Karpas-422 (cell line): Measurements from ENCODE around the gene RPS6KA4. TPM values are rescaled to one million over a fixed set of nuclear protein-coding genes. Genes with fewer than 3 reads are reported as not detected.

Source experiments
- DNase-seq: peaks from one replicate; pipeline ENCODE4 v3.0.0-alpha.2; 2015
- H2AFZ ChIP-seq: fragments of 200-600 bp; sonication (generic); 2 replicates; pipeline ENCODE4 v1.6.1; 2014; ENCODE audit warnings: antibody characterized with exemption, low read length, mixed read lengths
- H3K27ac ChIP-seq: fragments of 200-600 bp; sonication (generic); 2 replicates; pipeline ENCODE4 v1.5.1; 2014; ENCODE audit warnings: mild to moderate bottlenecking, low read length, moderate library complexity
- H3K27me3 ChIP-seq: fragments of 200-600 bp; sonication (generic); 2 replicates; pipeline ENCODE4 v1.6.1; 2014; ENCODE audit warnings: low read length, mixed read lengths
- H3K36me3 ChIP-seq: fragments of 200-600 bp; sonication (generic); 2 replicates; pipeline ENCODE4 v1.6.1; 2014; ENCODE audit warnings: low read length, mixed read lengths; ENCODE audit not compliant: insufficient read depth
- H3K4me1 ChIP-seq: fragments of 200-600 bp; sonication (generic); 2 replicates; pipeline ENCODE4 v1.6.1; 2014; ENCODE audit warnings: mild to moderate bottlenecking, low read length, mixed read lengths
- H3K4me2 ChIP-seq: fragments of 200-600 bp; sonication (generic); 2 replicates; pipeline ENCODE4 v1.6.1; 2014; ENCODE audit warnings: low read length, low read depth, mild to moderate bottlenecking; ENCODE audit not compliant: poor library complexity, severe bottlenecking
- H3K4me3 ChIP-seq: fragments of 200-600 bp; sonication (generic); 2 replicates; pipeline ENCODE4 v1.5.1; 2014; ENCODE audit warnings: mild to moderate bottlenecking, antibody characterized with exemption, low read length, mixed read lengths
- H3K79me2 ChIP-seq: fragments of 200-600 bp; sonication (generic); 2 replicates; pipeline ENCODE4 v1.6.1; 2014; ENCODE audit warnings: mild to moderate bottlenecking, low read length, mixed read lengths
- H3K9ac ChIP-seq: fragments of 200-600 bp; sonication (generic); 2 replicates; pipeline ENCODE4 v1.6.0; 2014; ENCODE audit warnings: low read length
- H3K9me2 ChIP-seq: fragments of 200-600 bp; sonication (generic), shearing (Covaris generic); replicated peaks from 2 replicates; pipeline ENCODE4 v1.6.0; 2014; ENCODE audit warnings: mild to moderate bottlenecking, low read length, moderate library complexity; ENCODE audit not compliant: insufficient read depth
- H3K9me3 ChIP-seq: fragments of 300-700, 200-600 bp; sonication (generic); 2 replicates; pipeline ENCODE4 v1.6.1; 2014; ENCODE audit warnings: low read length, mixed read lengths
- H4K20me1 ChIP-seq: fragments of 200-600 bp; sonication (generic); 2 replicates; pipeline ENCODE4 v1.6.1; 2014; ENCODE audit warnings: mild to moderate bottlenecking, antibody characterized with exemption, low read length, low read depth; ENCODE audit not compliant: insufficient read depth
- total RNA-seq: library from RNA; depleted of rRNA; stranded (reverse); fragments of >200 nt; shearing (Covaris generic); gene quantifications from 2 replicates; pipeline ENCODE4 v1.2.3, GENCODE V29; 2014; ENCODE audit warnings: low replicate concordance

Gene RPS6KA4
- total RNA-seq, 1 experiment from 2014 or later = 17.1 TPM

- Histone ChIP-seq H3K27me3 (no peaks in the 10 kb centered on the region), H4K20me1 (0 out of 2 replicates have a peak, but pooled peaks cover 5% of the 10 kb centered on the region), H3K4me2 (peak overlapping the region; percentile 96), H3K4me1 (peaks cover 44% of the 10 kb centered on the region), H3K9me2 (no peaks in the 10 kb centered on the region), H3K4me3 (peak overlapping the region; percentile 93), H3K9ac (peak overlapping the region; percentile 94), H3K36me3 (peaks cover 11% of the 10 kb centered on the region; the same call in 1 of the 2 replicates), H3K27ac (peak overlapping the region; percentile 81), H3K79me2 (peaks cover 21% of the 10 kb centered on the region), H3K9me3 (no peaks in the 10 kb centered on the region), H2AFZ (no peak overlapping the region)
- peak; percentile 78 for DNase-seq
Measured at GRCh38 chr11:64316672-64317324, 42.2 kb upstream of the RPS6KA4 start.

GRCh38 chr11:64317325-64317960 is 41.5 kb upstream of the RPS6KA4 start, which contains the start of gene TRMT112:
TRMT112 (minus strand) TSS chr11:64317559; CDS start chr11:64317526, 33 bp downstream.
- peak within 1 kb of the TSS; percentile 96 for H3K4me2 ChIP-seq
- H3K27me3 ChIP-seq = no peaks in the 10 kb centered on the region
- H3K9me3 ChIP-seq = no peaks in the 10 kb centered on the region
- H2AFZ ChIP-seq = no peak within 1 kb of the TSS
- peaks cover 21% of the 10 kb centered on the region for H3K79me2 ChIP-seq
- 0 out of 2 replicates have a peak, but pooled peaks cover 5% of the 10 kb centered on the region for H4K20me1 ChIP-seq
- peak within 1 kb of the TSS; percentile 93 for H3K4me3 ChIP-seq
- DNase-seq = peak; percentile 99
- H3K4me1 ChIP-seq = peaks cover 44% of the 10 kb centered on the region
- peak within 1 kb of the TSS; percentile 99 for H3K9ac ChIP-seq
- no peaks in the 10 kb centered on the region for H3K9me2 ChIP-seq
- peak within 1 kb of the TSS; percentile 81 for H3K27ac ChIP-seq
- H3K36me3 ChIP-seq = peaks cover 11% of the 10 kb centered on the region; the same call in 1 of the 2 replicates

GRCh38 chr11:64317961-64318765 is 40.8 kb upstream of the RPS6KA4 start, which contains the start of gene PRDX5:
PRDX5 (plus strand) TSS chr11:64318121; CDS start chr11:64318216, 95 bp downstream.
- Histone ChIP-seq H3K79me2 (peaks cover 14% of the 10 kb centered on the region), H4K20me1 (0 out of 2 replicates have a peak, but pooled peaks cover 5% of the 10 kb centered on the region), H3K4me1 (peaks cover 38% of the 10 kb centered on the region), H3K9me3 (no peaks in the 10 kb centered on the region), H3K27ac (peak within 1 kb of the TSS; percentile 81), H3K4me2 (peak within 1 kb of the TSS; percentile 96), H3K4me3 (peak within 1 kb of the TSS; percentile 93), H3K27me3 (no peaks in the 10 kb centered on the region), H3K9ac (peak within 1 kb of the TSS; percentile 99), H2AFZ (no peak within 1 kb of the TSS), H3K36me3 (peaks cover 11% of the 10 kb centered on the region; the same call in 1 of the 2 replicates), H3K9me2 (no peaks in the 10 kb centered on the region)
- DNase-seq = peak; percentile 98

GRCh38 chr11:64318766-64319761 is 39.9 kb upstream of the RPS6KA4 start:
- peak overlapping the region; percentile 96 for H3K4me2 ChIP-seq
- no peaks in the 10 kb centered on the region for H3K27me3 ChIP-seq
- no peaks in the 10 kb centered on the region for H3K9me2 ChIP-seq
- peaks cover 14% of the 10 kb centered on the region for H3K79me2 ChIP-seq
- DNase-seq = no peak
- peaks cover 11% of the 10 kb centered on the region; the same call in 1 of the 2 replicates for H3K36me3 ChIP-seq
- peak overlapping the region; percentile 99 for H3K9ac ChIP-seq
- peaks cover 31% of the 10 kb centered on the region for H3K4me1 ChIP-seq
- 0 out of 2 replicates have a peak, but pooled peaks cover 5% of the 10 kb centered on the region for H4K20me1 ChIP-seq
- H2AFZ ChIP-seq = no peak overlapping the region
- peak overlapping the region; percentile 81 for H3K27ac ChIP-seq
- no peaks in the 10 kb centered on the region for H3K9me3 ChIP-seq
- peak overlapping the region; percentile 93 for H3K4me3 ChIP-seq

GRCh38 chr11:64320556-64320955 is 38.4 kb upstream of the RPS6KA4 start:
- H3K4me3 ChIP-seq = no peak overlapping the region
- DNase-seq = no peak
- H3K79me2 ChIP-seq = peaks cover 14% of the 10 kb centered on the region
- no peaks in the 10 kb centered on the region for H3K27me3 ChIP-seq
- H3K36me3 ChIP-seq = peaks cover 7% of the 10 kb centered on the region; the same call in 1 of the 2 replicates
- H4K20me1 ChIP-seq = 0 out of 2 replicates have a peak, but pooled peaks cover under 1% of the 10 kb centered on the region
- H3K4me2 ChIP-seq = no peak overlapping the region
- H3K9me2 ChIP-seq = no peaks in the 10 kb centered on the region
- H3K4me1 ChIP-seq = peaks cover 21% of the 10 kb centered on the region
- H3K9me3 ChIP-seq = no peaks in the 10 kb centered on the region
- no peak overlapping the region for H3K27ac ChIP-seq
- H3K9ac ChIP-seq = no peak overlapping the region
- no peak overlapping the region for H2AFZ ChIP-seq

GRCh38 chr11:64321026-64321425 is 37.9 kb upstream of the RPS6KA4 start:
- H3K4me2 ChIP-seq = no peak overlapping the region
- no peak for DNase-seq
- H3K9me2 ChIP-seq = no peaks in the 10 kb centered on the region
- H3K4me1 ChIP-seq = peaks cover 16% of the 10 kb centered on the region
- H3K27me3 ChIP-seq = no peaks in the 10 kb centered on the region
- H3K9me3 ChIP-seq = no peaks in the 10 kb centered on the region
- peaks cover 14% of the 10 kb centered on the region for H3K79me2 ChIP-seq
- no peak overlapping the region for H3K4me3 ChIP-seq
- peaks cover 6% of the 10 kb centered on the region; the same call in 1 of the 2 replicates for H3K36me3 ChIP-seq
- H2AFZ ChIP-seq = no peak overlapping the region
- H3K27ac ChIP-seq = no peak overlapping the region
- no peaks in the 10 kb centered on the region for H4K20me1 ChIP-seq
- H3K9ac ChIP-seq = no peak overlapping the region

GRCh38 chr11:64321533-64321932 is 37.4 kb upstream of the RPS6KA4 start:
- Histone ChIP-seq H3K9me3 (no peaks in the 10 kb centered on the region), H3K4me3 (no peak overlapping the region), H3K9me2 (no peaks in the 10 kb centered on the region), H3K27me3 (no peaks in the 10 kb centered on the region), H4K20me1 (no peaks in the 10 kb centered on the region), H3K9ac (no peak overlapping the region), H3K4me1 (peaks cover 12% of the 10 kb centered on the region), H3K79me2 (peaks cover 14% of the 10 kb centered on the region), H3K27ac (no peak overlapping the region), H3K36me3 (peaks cover 6% of the 10 kb centered on the region; the same call in 1 of the 2 replicates), H3K4me2 (no peak overlapping the region), H2AFZ (no peak overlapping the region)
- DNase-seq = no peak
